DND-41 (cell line): ENCODE results near the gene SUPT20H.
A peak's percentile ranks its signal among the peaks of the same experiment; 100 is the strongest.

Source experiments
- ATAC-seq: fragments of 200-7000 bp; cut with Tn5 transposase; 3 replicates; pipeline ENCODE4 v1.9.1; 2021; ENCODE audit warnings: low read depth; ENCODE audit not compliant: insufficient read depth
- DNase-seq: peaks from one replicate; pipeline ENCODE4 v3.0.0-alpha.2; 2020
- H2AFZ ChIP-seq: 2 replicates; pipeline ENCODE4 v1.6.0; 2012; ENCODE audit warnings: low read depth, low read length
- H3K27ac ChIP-seq: 2 replicates; pipeline ENCODE4 v1.5.1; 2012; ENCODE audit warnings: low read length, inconsistent platforms
- H3K27me3 ChIP-seq: fragments of 200-600 bp; sonication (generic); 2 replicates; pipeline ENCODE4 v1.6.0; 2012; ENCODE audit warnings: low read length, mild to moderate bottlenecking, inconsistent platforms; ENCODE audit not compliant: insufficient read depth, poor library complexity
- H3K36me3 ChIP-seq: 2 replicates; pipeline ENCODE4 v1.5.1; 2012; ENCODE audit warnings: low read length, inconsistent platforms; ENCODE audit not compliant: insufficient read depth
- H3K4me1 ChIP-seq: 2 replicates; pipeline ENCODE4 v1.5.1; 2012; ENCODE audit warnings: mild to moderate bottlenecking, low read length; ENCODE audit not compliant: insufficient read depth
- H3K4me2 ChIP-seq: 2 replicates; pipeline ENCODE4 v1.6.0; 2012; ENCODE audit warnings: mild to moderate bottlenecking, moderate library complexity, low read length, inconsistent platforms; ENCODE audit not compliant: insufficient read depth
- H3K4me3 ChIP-seq, 2 experiments: fragments of 200-600 bp in 1 of 2; shearing (Covaris generic) in 1 of 2; 2 replicates each; pipeline ENCODE4 v1.5.1; 2012 to 2016; ENCODE audit warnings: inconsistent platforms in 2 of 2, low read length in 2 of 2, mild to moderate bottlenecking in 2 of 2, low read depth in 1 of 2, moderate library complexity in 1 of 2
- H3K79me2 ChIP-seq: 2 replicates; pipeline ENCODE4 v1.6.0; 2012; ENCODE audit warnings: low read length, inconsistent platforms; ENCODE audit not compliant: insufficient read depth
- H3K9ac ChIP-seq: 2 replicates; pipeline ENCODE4 v1.6.0; 2012; ENCODE audit warnings: low read depth, mild to moderate bottlenecking, inconsistent platforms, low read length, moderate library complexity
- H3K9me3 ChIP-seq: 2 replicates; pipeline ENCODE4 v1.5.1; 2012; ENCODE audit warnings: low read length, moderate library complexity, mild to moderate bottlenecking, inconsistent platforms; ENCODE audit not compliant: insufficient read depth, severe bottlenecking
- H4K20me1 ChIP-seq: 2 replicates; pipeline ENCODE4 v1.6.0; 2012; ENCODE audit warnings: low read length; ENCODE audit not compliant: insufficient read depth
- EZH2 ChIP-seq: IDR thresholded peaks from 3 replicates; pipeline ENCODE4 v1.6.1; 2012; ENCODE audit warnings: borderline replicate concordance, low read depth, mild to moderate bottlenecking, moderate library complexity, low read length, inconsistent platforms; ENCODE audit not compliant: severe bottlenecking
- TF ChIP-seq, protein P1 (sequence below): IDR thresholded peaks from 2 replicates; pipeline ENCODE4 v1.5.1; 2012; ENCODE audit warnings: borderline replicate concordance, low read length, moderate library complexity, mild to moderate bottlenecking; ENCODE audit not compliant: poor library complexity, severe bottlenecking; ENCODE audit errors: extremely low read depth

The SUPT20H gene

DNA sequence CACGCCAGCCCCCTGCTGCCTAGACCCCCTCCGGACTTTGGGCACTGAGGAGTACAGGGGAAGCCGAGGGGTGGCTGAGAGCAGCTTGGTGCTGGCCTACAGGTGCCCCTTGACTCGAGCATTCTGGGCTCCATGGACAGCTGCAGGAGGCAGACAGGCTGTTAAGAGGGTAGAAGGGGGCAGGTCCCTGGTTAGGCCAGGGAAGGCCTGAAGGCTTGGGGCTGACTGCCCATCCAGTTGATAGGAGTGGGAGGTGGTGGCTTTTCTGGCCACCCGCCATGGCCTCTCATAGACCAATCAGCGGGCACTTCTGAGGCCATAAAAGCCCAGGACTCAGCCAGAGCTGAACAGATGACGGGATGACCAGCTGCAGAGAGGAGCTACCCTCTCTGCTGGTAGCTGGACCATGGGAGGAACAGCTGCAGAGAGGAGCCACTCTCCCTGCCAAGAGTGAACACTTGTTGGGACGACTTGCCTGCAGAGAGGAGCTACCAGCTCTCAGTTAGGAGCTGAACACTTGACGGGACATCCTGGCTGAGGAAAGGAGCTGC lies 10.7 kb upstream of the SUPT20H start:
- no peaks in the 10 kb centered on the region for H3K36me3 ChIP-seq
- no peak overlapping the region for H3K27ac ChIP-seq
- H2AFZ ChIP-seq, result no peak overlapping the region
- ATAC-seq (no peak), DNase-seq (no peak)
- no peaks in the 10 kb centered on the region for H4K20me1 ChIP-seq
- peaks cover 10% of the 10 kb centered on the region for H3K27me3 ChIP-seq
- H3K79me2 ChIP-seq, result no peaks in the 10 kb centered on the region
- no peaks in the 10 kb centered on the region for H3K9me3 ChIP-seq
- no peaks in the 10 kb centered on the region for H3K4me1 ChIP-seq
- H3K4me3 ChIP-seq, result no peak overlapping the region
- no peak overlapping the region for H3K9ac ChIP-seq
- H3K4me2 ChIP-seq, result no peak overlapping the region
- TF ChIP-seq, protein P1, sequence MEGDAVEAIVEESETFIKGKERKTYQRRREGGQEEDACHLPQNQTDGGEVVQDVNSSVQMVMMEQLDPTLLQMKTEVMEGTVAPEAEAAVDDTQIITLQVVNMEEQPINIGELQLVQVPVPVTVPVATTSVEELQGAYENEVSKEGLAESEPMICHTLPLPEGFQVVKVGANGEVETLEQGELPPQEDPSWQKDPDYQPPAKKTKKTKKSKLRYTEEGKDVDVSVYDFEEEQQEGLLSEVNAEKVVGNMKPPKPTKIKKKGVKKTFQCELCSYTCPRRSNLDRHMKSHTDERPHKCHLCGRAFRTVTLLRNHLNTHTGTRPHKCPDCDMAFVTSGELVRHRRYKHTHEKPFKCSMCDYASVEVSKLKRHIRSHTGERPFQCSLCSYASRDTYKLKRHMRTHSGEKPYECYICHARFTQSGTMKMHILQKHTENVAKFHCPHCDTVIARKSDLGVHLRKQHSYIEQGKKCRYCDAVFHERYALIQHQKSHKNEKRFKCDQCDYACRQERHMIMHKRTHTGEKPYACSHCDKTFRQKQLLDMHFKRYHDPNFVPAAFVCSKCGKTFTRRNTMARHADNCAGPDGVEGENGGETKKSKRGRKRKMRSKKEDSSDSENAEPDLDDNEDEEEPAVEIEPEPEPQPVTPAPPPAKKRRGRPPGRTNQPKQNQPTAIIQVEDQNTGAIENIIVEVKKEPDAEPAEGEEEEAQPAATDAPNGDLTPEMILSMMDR, result no peak
- no peak for TF ChIP-seq EZH2

DNA sequence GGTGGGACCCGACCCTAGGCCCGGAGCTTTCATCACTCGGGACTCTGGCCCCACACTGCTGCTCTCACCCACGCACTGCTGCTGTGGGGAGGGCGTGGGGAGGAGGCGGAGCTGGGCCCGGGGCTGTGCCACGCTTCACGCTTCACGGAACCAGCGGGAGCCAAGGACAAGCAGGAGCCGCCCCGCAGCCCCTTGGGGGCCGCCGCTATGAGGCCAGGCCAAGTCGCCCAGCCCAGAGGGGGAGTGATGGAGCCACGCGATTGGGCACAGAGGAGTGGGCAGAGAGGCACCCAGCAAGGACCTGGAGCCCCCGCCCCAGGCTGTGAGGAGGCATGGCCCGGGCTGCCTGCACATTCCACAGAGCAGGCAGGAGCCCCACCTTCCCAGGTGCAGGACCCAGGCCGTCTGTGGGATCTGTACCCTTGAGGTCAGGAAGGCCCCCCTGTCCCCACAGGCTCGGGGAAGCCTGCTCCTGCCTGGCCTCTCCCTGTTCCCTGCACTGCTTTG lies 10.2 kb upstream of the SUPT20H start:
- no peak for DNase-seq
- Histone ChIP-seq H3K79me2 (no peaks in the 10 kb centered on the region), H3K27ac (no peak overlapping the region), H3K9ac (no peak overlapping the region), H3K27me3 (peaks cover 10% of the 10 kb centered on the region), H3K4me3 (no peak overlapping the region), H3K4me2 (no peak overlapping the region), H3K4me1 (no peaks in the 10 kb centered on the region), H4K20me1 (no peaks in the 10 kb centered on the region), H3K36me3 (no peaks in the 10 kb centered on the region), H2AFZ (no peak overlapping the region), H3K9me3 (no peaks in the 10 kb centered on the region)
- TF ChIP-seq, protein P1, result no peak
- no peak for TF ChIP-seq EZH2
- ATAC-seq, result no peak

DNA sequence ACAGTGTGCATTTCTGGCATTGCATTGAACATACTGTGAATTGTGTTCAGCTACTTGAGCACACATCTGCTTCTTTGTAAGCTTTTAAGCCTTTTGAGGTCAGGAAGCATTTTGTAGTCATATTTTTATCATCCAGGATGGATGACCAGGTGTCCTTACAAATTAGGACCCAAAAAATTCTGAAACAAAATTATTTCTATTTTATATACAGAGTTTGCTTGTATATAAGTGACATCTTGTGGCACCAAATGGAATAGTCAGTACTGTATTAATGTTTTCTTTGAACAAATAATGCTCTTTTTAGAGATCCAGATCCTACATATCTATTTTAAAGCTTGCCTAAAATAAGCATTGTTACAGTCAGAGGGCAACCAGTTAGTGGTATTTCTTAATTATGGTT lies 9.5 kb upstream of the SUPT20H start:
- Histone ChIP-seq H3K9ac (no peak overlapping the region), H3K4me3 (no peak overlapping the region), H3K9me3 (no peaks in the 10 kb centered on the region), H3K36me3 (no peaks in the 10 kb centered on the region), H3K27me3 (peaks cover 10% of the 10 kb centered on the region), H3K4me2 (no peak overlapping the region), H2AFZ (no peak overlapping the region), H3K79me2 (no peaks in the 10 kb centered on the region), H3K27ac (no peak overlapping the region), H3K4me1 (no peaks in the 10 kb centered on the region), H4K20me1 (no peaks in the 10 kb centered on the region)
- ATAC-seq, result no peak
- no peak for DNase-seq
- TF ChIP-seq EZH2, result no peak
- TF ChIP-seq, protein P1, result peak; percentile 42
